GM12891 (cell line): Measurements from ENCODE around the gene EIF3K.

Experiments used
- PAX5 ChIP-seq: IDR thresholded peaks from 2 replicates; pipeline ENCODE4 v1.6.1; 2011; ENCODE audit warnings: low read length, moderate library complexity, mild to moderate bottlenecking; ENCODE audit not compliant: insufficient read depth, severe bottlenecking
- POLR2A ChIP-seq: IDR thresholded peaks from 2 replicates; pipeline ENCODE4 v1.6.1; 2011; ENCODE audit warnings: low read depth, low read length, control low read depth
- POLR2AphosphoS5 ChIP-seq: IDR thresholded peaks from 2 replicates; pipeline ENCODE4 v1.6.1; 2011; ENCODE audit warnings: low read depth, low read length, control low read depth
- POU2F2 ChIP-seq: IDR thresholded peaks from 2 replicates; pipeline ENCODE4 v1.6.1; 2011; ENCODE audit warnings: low read depth, mild to moderate bottlenecking, control low read depth, low read length, moderate library complexity
- SPI1 ChIP-seq: IDR thresholded peaks from 2 replicates; pipeline ENCODE4 v1.6.1; 2011; ENCODE audit warnings: low read depth, low read length, control low read depth
- TAF1 ChIP-seq: IDR thresholded peaks from 2 replicates; pipeline ENCODE4 v1.6.1; 2011; ENCODE audit warnings: low read depth, low read length, control low read depth

DNA sequence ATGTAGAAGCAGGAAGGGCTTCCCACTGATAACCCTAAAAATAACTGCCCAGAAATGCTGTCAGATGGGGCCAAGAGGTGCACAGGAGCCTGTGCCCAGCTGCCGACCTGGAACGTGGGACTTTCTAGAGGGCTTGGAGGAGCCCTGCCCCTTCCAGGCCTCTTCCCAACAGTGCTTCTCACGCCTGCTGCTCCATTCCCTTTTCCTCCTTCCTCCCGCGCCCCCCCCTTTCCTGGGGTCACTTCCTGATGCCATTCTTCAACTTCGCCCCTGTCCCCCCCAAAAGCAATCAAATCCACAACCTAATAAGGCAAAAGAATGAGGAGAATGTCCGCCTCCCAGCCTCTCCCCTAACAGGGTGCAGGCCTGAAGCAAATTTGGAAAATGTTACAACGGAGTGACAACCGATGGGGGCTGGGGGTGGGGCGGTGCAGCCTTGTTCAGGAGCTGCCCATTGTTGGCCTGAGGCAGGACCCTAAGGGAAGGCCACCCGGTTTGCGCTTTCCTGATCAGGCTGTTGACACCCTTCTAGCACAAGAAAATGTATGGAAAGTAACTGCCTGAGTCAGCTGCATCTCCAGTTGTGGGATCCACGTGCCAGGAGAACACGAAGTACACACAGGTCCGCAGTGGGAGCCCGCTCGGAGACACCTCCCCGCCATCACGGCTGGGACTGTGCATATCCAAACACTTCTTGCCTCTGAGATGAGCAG lies 47.1 kb downstream of the EIF3K start:
- no peak for TF ChIP-seq POLR2AphosphoS5
- no peak for TF ChIP-seq SPI1
- TF ChIP-seq POLR2A, result no peak
- TF ChIP-seq TAF1, result no peak
- no peak for TF ChIP-seq PAX5
- TF ChIP-seq POU2F2, result no peak
